Measurements from ENCODE around the gene FLOT2. TPM values are rescaled to one million over a fixed set of nuclear protein-coding genes. Genes with fewer than 3 reads are reported as not detected.

Gene FLOT2
- total and polyA plus RNA-seq, 10 of the 15 experiments (the other 5 are each of a cell fraction or from before 2014, with no cell fraction given), result 56.8 to 302 (median 149) TPM

DNA sequence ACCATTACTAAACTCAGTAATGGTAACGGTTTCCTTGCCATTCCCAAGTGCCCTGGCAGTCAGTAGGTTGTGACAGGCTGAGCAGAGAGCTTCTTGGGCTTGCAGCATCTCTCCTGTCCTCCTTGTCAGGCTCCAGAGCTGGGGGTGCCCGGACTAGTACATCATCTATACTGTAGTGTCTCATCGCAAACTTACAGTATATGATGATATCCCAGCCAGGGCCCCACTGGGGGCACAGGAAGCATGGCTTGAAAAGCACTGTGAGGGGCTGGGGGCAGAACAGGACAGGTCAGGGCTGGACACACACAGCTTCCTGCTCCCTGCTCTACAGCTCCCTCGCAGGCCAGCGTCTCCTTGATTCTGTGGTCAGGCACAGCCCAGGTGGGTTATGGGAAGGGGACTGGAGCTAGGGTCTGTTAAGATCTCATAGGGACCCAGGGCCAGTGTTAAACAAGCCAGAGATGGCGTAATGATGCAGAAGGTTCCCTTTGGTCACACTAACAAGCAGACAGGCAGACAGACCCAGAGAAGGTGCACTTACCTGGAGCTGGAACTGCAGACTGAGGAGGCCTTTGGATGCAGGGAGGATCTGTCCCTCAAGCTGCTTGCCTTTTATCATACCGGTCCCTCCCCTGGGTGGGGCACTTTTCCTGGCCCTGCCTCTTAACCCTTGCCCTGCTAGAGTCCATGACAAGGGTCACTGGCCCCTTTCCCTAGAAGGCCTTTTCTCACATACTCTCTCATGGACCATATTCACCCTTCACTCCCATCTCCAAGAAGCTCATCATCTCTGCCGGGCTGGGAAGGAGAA is 35.9 kb downstream of the FLOT2 start (continued):
- no peak for TF ChIP-seq NFIC (IDR thresholded peaks at IDR 0.05; ENCODE audit: low read depth, low read length)

GRCh38 chr17:28860363-28860808 is 37.1 kb downstream of the FLOT2 start:
- no peak for DNase-seq (ENCODE audit: low read depth, low spot score)
- RAD21 ChIA-PET (ENCODE audit: unreplicated experiment), result interaction anchor here (1.3 kb wide), 1 partner anchor 18 kb away, joined by 3 read pairs; no protein-coding TSS in a partner anchor
- intact Hi-C loops (cut with micrococcal nuclease; ENCODE audit: unreplicated experiment) (no loop called here), in situ Hi-C loops (cut with MboI) (no loop called here)
- Histone ChIP-seq H3K4me3 (no peak overlapping the region), H3K4me2 (ENCODE audit: control insufficient read depth, insufficient read depth) (no peak overlapping the region), H3K27ac (ENCODE audit: control insufficient read depth, insufficient read depth) (no peak overlapping the region), H3K9ac (ENCODE audit: control insufficient read depth, insufficient read depth, low read length) (no peak overlapping the region), H3K27me3 (replicated peaks in 1 of 2; ENCODE audit: control insufficient read depth in 2 of 2, insufficient read depth in 2 of 2, low read length in 1 of 2) (no peaks in the 10 kb centered on the region), H3K36me3 (ENCODE audit: control insufficient read depth in 2 of 2, insufficient read depth in 2 of 2, low read length in 1 of 2) (peaks cover 10 to 16% of the 10 kb centered on the region in 2 experiments; a peak in 3 of 4 replicates), H3K9me3 (replicated peaks; ENCODE audit: control insufficient read depth, insufficient read depth, low read length) (no peaks in the 10 kb centered on the region), H3K79me2 (ENCODE audit: control insufficient read depth, insufficient read depth, low read length) (peaks cover 3% of the 10 kb centered on the region), H3K4me1 (ENCODE audit: control insufficient read depth, insufficient read depth, low read length) (peaks cover 10% of the 10 kb centered on the region), H2AFZ (ENCODE audit: control insufficient read depth, low read depth, low read length) (no peak overlapping the region), H4K20me1 (ENCODE audit: control insufficient read depth, insufficient read depth) (no peaks in the 10 kb centered on the region)
- TF ChIP-seq PAX5 (IDR thresholded peaks at IDR 0.05; ENCODE audit: borderline replicate concordance, low read depth, low read length), result no peak
- no peak for TF ChIP-seq HDAC2 (IDR thresholded peaks at IDR 0.05)
- TF ChIP-seq SREBF1 (IDR thresholded peaks at IDR 0.05; ENCODE audit: low read length), result no peak
- no peak for TF ChIP-seq ZNF687 (IDR thresholded peaks at IDR 0.05)
- no peak for TF ChIP-seq ZNF217 (IDR thresholded peaks at IDR 0.05)
- TF ChIP-seq RAD21 (IDR thresholded peaks at IDR 0.05; ENCODE audit: insufficient read depth, low read depth, low read length), result no peak
- no peak for TF ChIP-seq RUNX3 (IDR thresholded peaks at IDR 0.05; ENCODE audit: low read length)
- TF ChIP-seq MTA3 (IDR thresholded peaks at IDR 0.05; ENCODE audit: borderline replicate concordance, low read length), result no peak
- no peak for TF ChIP-seq ZBTB11 (CRISPR knock-in tag; IDR thresholded peaks at IDR 0.05)
- no peak for TF ChIP-seq ZNF622 (IDR thresholded peaks at IDR 0.05)
- no peak for TF ChIP-seq WRNIP1 (IDR thresholded peaks at IDR 0.05; ENCODE audit: borderline replicate concordance, low read depth, low read length)
- no peak for TF ChIP-seq CHD1 (IDR thresholded peaks at IDR 0.05; ENCODE audit: low read depth, low read length)
- TF ChIP-seq CREM (IDR thresholded peaks at IDR 0.05; ENCODE audit: low read depth), result no peak
- no peak for TF ChIP-seq SREBF2 (IDR thresholded peaks at IDR 0.05; ENCODE audit: low read length)
- no peak for FAIRE-seq
- BruUV-seq (replicated peaks), result no TSS peak
- CTCF ChIA-PET, result interaction anchor here (1.1 to 1.5 kb wide), 2 partner anchors 11 to 97 kb away, joined by 3 to 4 read pairs; no protein-coding TSS in a partner anchor
- no peak for ATAC-seq
- WGBS (ENCODE audit: insufficient coverage, insufficient replicate concordance, low lambda C conversion rate, missing lambda C conversion rate), result 95% methylated on average over 4 of the region's 4 CpGs
- POLR2A ChIA-PET, result no interaction called here
- SMC1A ChIA-PET (ENCODE audit: uncharacterized antibody, unreplicated experiment), result no interaction called here

All from GM12878 (cell line).